Right forelimb (tissue), 1 donor: Measurements from ENCODE around the gene CAB39L.

Experiments used
- DNase-seq: peaks from one replicate; pipeline ENCODE4 v3.0.0-alpha.2; 2018

Gene CAB39L

GRCh38 chr13:49441312-49441711 lies 2.6 kb downstream of the CAB39L start:
- no peak for DNase-seq

- DNase-seq = no peak
Measured at GRCh38 chr13:49439609-49440008, 4.3 kb downstream of the CAB39L start.

- DNase-seq = no peak
Measured at GRCh38 chr13:49437705-49438104, 6.2 kb downstream of the CAB39L start.

- peak; percentile 50 for DNase-seq
Measured at GRCh38 chr13:49436890-49437289, 7.0 kb downstream of the CAB39L start.

GRCh38 chr13:49435992-49436391 lies 7.9 kb downstream of the CAB39L start:
- no peak for DNase-seq

- no peak for DNase-seq
Measured at GRCh38 chr13:49429121-49429520, 14.7 kb downstream of the CAB39L start.

- no peak for DNase-seq
Measured at GRCh38 chr13:49428041-49428763, 15.7 kb downstream of the CAB39L start.

- DNase-seq = no peak
Measured at GRCh38 chr13:49424011-49424560, 19.8 kb downstream of the CAB39L start.

GRCh38 chr13:49421391-49421790 lies 22.5 kb downstream of the CAB39L start:
- no peak for DNase-seq

- DNase-seq = no peak
Measured at GRCh38 chr13:49419276-49419675, 24.6 kb downstream of the CAB39L start.

GRCh38 chr13:49418206-49418605 lies 25.7 kb downstream of the CAB39L start:
- no peak for DNase-seq

- no peak for DNase-seq
Measured at GRCh38 chr13:49417161-49417560, 26.7 kb downstream of the CAB39L start.

- DNase-seq = no peak
Measured at GRCh38 chr13:49412749-49413148, 31.1 kb downstream of the CAB39L start.

GRCh38 chr13:49411353-49411752 lies 32.5 kb downstream of the CAB39L start:
- no peak for DNase-seq

- DNase-seq = no peak
Measured at GRCh38 chr13:49410477-49410876, 33.4 kb downstream of the CAB39L start.

- DNase-seq = no peak
Measured at GRCh38 chr13:49410006-49410405, 33.9 kb downstream of the CAB39L start.

- no peak for DNase-seq
Measured at GRCh38 chr13:49409008-49409407, 34.9 kb downstream of the CAB39L start.

- no peak for DNase-seq
Measured at GRCh38 chr13:49407936-49408335, 35.9 kb downstream of the CAB39L start.

GRCh38 chr13:49407068-49407467 lies 36.8 kb downstream of the CAB39L start:
- no peak for DNase-seq

- DNase-seq = no peak
Measured at GRCh38 chr13:49404703-49405020, 39.2 kb downstream of the CAB39L start.

- DNase-seq = no peak
Measured at GRCh38 chr13:49403996-49404702, 39.7 kb downstream of the CAB39L start.

- no peak for DNase-seq
Measured at GRCh38 chr13:49400755-49401659, 42.9 kb downstream of the CAB39L start.

GRCh38 chr13:49399801-49400472 lies 43.9 kb downstream of the CAB39L start:
- no peak for DNase-seq
